GM20000 (cell line): ENCODE data around the gene ADAMTS5.

Experiments used
- DNase-seq: peaks from one replicate; pipeline ENCODE4 v3.0.0; 2012; ENCODE audit warnings: low spot score
- CTCF ChIP-seq: IDR thresholded peaks from 2 replicates; pipeline ENCODE4 v1.5.1; 2012; ENCODE audit warnings: mild to moderate bottlenecking, control low read depth; ENCODE audit errors: extremely low read depth, missing control alignments

ADAMTS5 gene

GRCh38 chr21:26969971-26970725 lies 3.3 kb upstream of the ADAMTS5 start:
- no peak for TF ChIP-seq CTCF
- no peak for DNase-seq

- no peak for TF ChIP-seq CTCF
- no peak for DNase-seq
Observed at GRCh38 chr21:26966649-26967061, 233 bp downstream of the ADAMTS5 start.

- DNase-seq = peak; percentile 25
- no peak for TF ChIP-seq CTCF
Observed at GRCh38 chr21:26965907-26966581, 844 bp downstream of the ADAMTS5 start.

GRCh38 chr21:26965040-26965906 lies 1.6 kb downstream of the ADAMTS5 start:
- no peak for TF ChIP-seq CTCF
- DNase-seq = no peak

GRCh38 chr21:26964170-26964778 lies 2.6 kb downstream of the ADAMTS5 start:
- no peak for TF ChIP-seq CTCF
- DNase-seq = no peak

GRCh38 chr21:26962621-26963181 lies 4.2 kb downstream of the ADAMTS5 start:
- TF ChIP-seq CTCF = no peak
- DNase-seq = no peak
